Smooth muscle cell (in vitro differentiated cells): ENCODE data around the gene TIAM2. TPM values are rescaled to one million over a fixed set of nuclear protein-coding genes. Genes with fewer than 3 reads are reported as not detected.

Experiments used
- DNase-seq: peaks from one replicate; lab custom pipeline; 2025; ENCODE audit not compliant: unreplicated experiment; lab: John Stamatoyannopoulos, UW
- H2AFZ ChIP-seq: fragments of 200-600 bp; sonication (generic); 2 replicates; pipeline ENCODE4 v1.6.0; 2016; ENCODE audit warnings: antibody characterized with exemption, low read depth, mild to moderate bottlenecking
- H3F3A ChIP-seq: fragments of 200-600 bp; sonication (generic); 2 replicates; pipeline ENCODE4 v1.6.0; 2017; ENCODE audit warnings: antibody characterized with exemption, low read depth
- H3K27ac ChIP-seq: fragments of 200-600 bp; sonication (generic); 2 replicates; pipeline ENCODE4 v1.5.1; 2016; ENCODE audit warnings: low read depth, mild to moderate bottlenecking
- H3K27me3 ChIP-seq: fragments of 200-600 bp; sonication (generic); 2 replicates; pipeline ENCODE4 v1.6.1; 2016; ENCODE audit warnings: low read depth, mild to moderate bottlenecking
- H3K36me3 ChIP-seq: fragments of 200-600 bp; sonication (generic); 2 replicates; pipeline ENCODE4 v1.5.1; 2016; ENCODE audit warnings: low read depth
- H3K4me1 ChIP-seq: fragments of 200-600 bp; sonication (generic); 2 replicates; pipeline ENCODE4 v1.5.1; 2016; ENCODE audit warnings: low read depth
- H3K4me2 ChIP-seq: fragments of 200-600 bp; sonication (generic); 2 replicates; pipeline ENCODE4 v1.6.0; 2016; ENCODE audit warnings: mild to moderate bottlenecking
- H3K4me3 ChIP-seq: fragments of 200-600 bp; sonication (generic); 2 replicates; pipeline ENCODE4 v1.5.1; 2016; ENCODE audit warnings: mild to moderate bottlenecking
- H3K79me2 ChIP-seq: fragments of 200-600 bp; sonication (generic); 2 replicates; pipeline ENCODE4 v1.6.0; 2016; ENCODE audit warnings: low read depth, mild to moderate bottlenecking
- H3K9ac ChIP-seq: fragments of 200-600 bp; sonication (generic); 2 replicates; pipeline ENCODE4 v1.6.0; 2016; ENCODE audit warnings: low read depth
- H3K9me3 ChIP-seq: fragments of 200-600 bp; sonication (generic); replicated peaks from 2 replicates; pipeline ENCODE4 v1.5.1; 2016; ENCODE audit warnings: low read depth
- H4K20me1 ChIP-seq: fragments of 200-600 bp; sonication (generic); 2 replicates; pipeline ENCODE4 v1.6.0; 2016; ENCODE audit warnings: low read depth
- CTCF ChIP-seq: fragments of 200-600 bp; sonication (generic); IDR thresholded peaks from 2 replicates; pipeline ENCODE4 v1.5.1; 2017; ENCODE audit warnings: borderline replicate concordance, mild to moderate bottlenecking, antibody characterized with exemption; ENCODE audit not compliant: insufficient read depth, poor library complexity, severe bottlenecking
- WGBS: methylation state at CpG from one replicate; pipeline ENCODE4 v1.1.7; 2016; ENCODE audit warnings: low lambda C conversion rate; 5-methylcytosine and 5-hydroxymethylcytosine counted together
- polyA plus RNA-seq: library from polyadenylated mRNA; unstranded; fragments of >200 nt; fragmentation: Nextera tagmentation; extraction: Ambion mirVana; gene quantifications from 2 replicates; pipeline ENCODE4 v1.2.1, GENCODE V29; 2016
- total RNA-seq: library from RNA; depleted of rRNA; stranded (reverse); fragments of >200 nt; gene quantifications from 2 replicates; pipeline ENCODE4 v1.2.3, GENCODE V29; 2014

Gene TIAM2
- total and polyA plus RNA-seq, 2 experiments from 2014 or later = 13.1 to 24.9 TPM

GRCh38 chr6:154969796-154970195 lies 25.3 kb upstream of the TIAM2 start:
- Histone ChIP-seq H3K4me1 (no peaks in the 10 kb centered on the region), H3K4me2 (peak overlapping the region; percentile 4), H3K79me2 (no peaks in the 10 kb centered on the region), H3K4me3 (no peak overlapping the region), H3K27ac (no peak overlapping the region), H3K36me3 (no peaks in the 10 kb centered on the region), H2AFZ (no peak overlapping the region), H3K27me3 (no peaks in the 10 kb centered on the region), H3K9ac (no peak overlapping the region), H4K20me1 (no peaks in the 10 kb centered on the region), H3K9me3 (no peaks in the 10 kb centered on the region), H3F3A (no peaks in the 10 kb centered on the region)
- WGBS = 62% methylated on average over 5 of the region's 5 CpGs
- no peak for DNase-seq
- TF ChIP-seq CTCF = no peak

- TF ChIP-seq CTCF = no peak
- H3K9me3 ChIP-seq = no peaks in the 10 kb centered on the region
- H3F3A ChIP-seq = no peaks in the 10 kb centered on the region
- H3K9ac ChIP-seq = no peak overlapping the region
- no peaks in the 10 kb centered on the region for H3K79me2 ChIP-seq
- H3K27ac ChIP-seq = no peak overlapping the region
- H2AFZ ChIP-seq = no peak overlapping the region
- no peak overlapping the region for H3K4me2 ChIP-seq
- DNase-seq = no peak
- H3K27me3 ChIP-seq = no peaks in the 10 kb centered on the region
- no peaks in the 10 kb centered on the region for H4K20me1 ChIP-seq
- no peaks in the 10 kb centered on the region for H3K4me1 ChIP-seq
- H3K36me3 ChIP-seq = no peaks in the 10 kb centered on the region
- WGBS = 88% methylated on average over 11 of the region's 11 CpGs
- no peak overlapping the region for H3K4me3 ChIP-seq
Observed at GRCh38 chr6:154974485-154975149, 20.5 kb upstream of the TIAM2 start.

- DNase-seq = no peak
- TF ChIP-seq CTCF = no peak
- 93% methylated on average over 5 of the region's 5 CpGs for WGBS
Observed at GRCh38 chr6:154977588-154977987, 17.5 kb upstream of the TIAM2 start.

GRCh38 chr6:154980273-154981078 lies 14.6 kb upstream of the TIAM2 start:
- no peak overlapping the region for H3K9ac ChIP-seq
- H3K27ac ChIP-seq = no peak overlapping the region
- H4K20me1 ChIP-seq = no peaks in the 10 kb centered on the region
- no peak overlapping the region for H3K4me3 ChIP-seq
- no peaks in the 10 kb centered on the region for H3K9me3 ChIP-seq
- H3K4me2 ChIP-seq = no peak overlapping the region
- H3K79me2 ChIP-seq = no peaks in the 10 kb centered on the region
- 97% methylated on average over 8 of the region's 8 CpGs for WGBS
- H2AFZ ChIP-seq = no peak overlapping the region
- H3K4me1 ChIP-seq = no peaks in the 10 kb centered on the region
- no peaks in the 10 kb centered on the region for H3K27me3 ChIP-seq
- TF ChIP-seq CTCF = no peak
- no peaks in the 10 kb centered on the region for H3F3A ChIP-seq
- no peak for DNase-seq
- no peaks in the 10 kb centered on the region for H3K36me3 ChIP-seq

More at GRCh38 chr6:154977588-154977987, 17.5 kb upstream of the TIAM2 start:
- Histone ChIP-seq H3F3A (no peaks in the 10 kb centered on the region), H3K79me2 (no peaks in the 10 kb centered on the region), H3K27ac (no peak overlapping the region), H3K4me3 (no peak overlapping the region), H3K9ac (no peak overlapping the region), H3K4me1 (no peaks in the 10 kb centered on the region), H2AFZ (no peak overlapping the region), H4K20me1 (no peaks in the 10 kb centered on the region), H3K4me2 (no peak overlapping the region), H3K27me3 (no peaks in the 10 kb centered on the region), H3K9me3 (no peaks in the 10 kb centered on the region), H3K36me3 (no peaks in the 10 kb centered on the region)
